Motor neuron (in vitro differentiated cells): ENCODE data around the gene ATG4D. TPM values are rescaled to one million over a fixed set of nuclear protein-coding genes. Genes with fewer than 3 reads are reported as not detected.

Source experiments
- total RNA-seq, 8 experiments: library from RNA; unstranded; fragments of 300-600 nt; gene quantifications; 2 replicates each; pipeline versions ENCODE4 v1.2.3 to v1.2.4, GENCODE V29; 2022

Gene ATG4D
- total RNA-seq, 8 experiments from 2014 or later = 14.6 to 54.2 (median 29.5) TPM

Other genes starting within 250 kb of the ATG4D start
- gene ZGLP1, start 234.1 kb upstream of the ATG4D start, total RNA-seq = 1 to 10 TPM; 3.4 to 7.2 (median 4.4) TPM
- 10 to 100 TPM; 12.7 to 37.8 (median 18.8) TPM for gene FDX2, start 227.9 kb upstream of the ATG4D start, total RNA-seq
- gene RAVER1, start 210.4 kb upstream of the ATG4D start, total RNA-seq = 10 to 100 TPM in 3 of 8 experiments, 1 to 10 TPM in 5; 4.3 to 31.8 (median 8.1) TPM
- 1 to 10 TPM in 7 of 8 experiments, under 1 TPM in 1; 0.73 to 3.5 (median 2.2) TPM for gene ICAM3, start 204.3 kb upstream of the ATG4D start, total RNA-seq
- 100 to 1,000 TPM in 1 of 8 experiments, 10 to 100 TPM in 7; 29.4 to 110 (median 62.1) TPM for gene TYK2, start 163.3 kb upstream of the ATG4D start, total RNA-seq
- gene CDC37, start 140.4 kb upstream of the ATG4D start, total RNA-seq = 100 to 1,000 TPM; 106 to 304 (median 175) TPM
- gene PDE4A, start 123.4 kb upstream of the ATG4D start, total RNA-seq = 1 to 10 TPM in 7 of 8 experiments, under 1 TPM in 1; 0.88 to 7.8 (median 2.8) TPM
- 10 to 100 TPM; 27.1 to 84.0 (median 49.6) TPM for gene KEAP1, start 40.5 kb upstream of the ATG4D start, total RNA-seq
- gene S1PR5, start 26.5 kb upstream of the ATG4D start, total RNA-seq = under 1 TPM in 4 of 8 experiments, not detected in 4; 0.08 to 0.81 (median 0.16) TPM
- 10 to 100 TPM in 4 of 8 experiments, 1 to 10 TPM in 4; 6.8 to 44.1 (median 12.1) TPM for gene KRI1, start 22.1 kb downstream of the ATG4D start, total RNA-seq
- gene CDKN2D, start 25.1 kb downstream of the ATG4D start, total RNA-seq = 10 to 100 TPM in 5 of 8 experiments, 1 to 10 TPM in 3; 1.9 to 68.6 (median 39.8) TPM
- gene AP1M2, start 43.4 kb downstream of the ATG4D start, total RNA-seq = under 1 TPM in 3 of 8 experiments, not detected in 5; 0.52 to 0.81 (median 0.67) TPM
- 100 to 1,000 TPM in 4 of 8 experiments, 10 to 100 TPM in 4; 18.6 to 157 (median 83.2) TPM for gene SLC44A2, start 81.6 kb downstream of the ATG4D start, total RNA-seq
- 100 to 1,000 TPM in 5 of 8 experiments, 10 to 100 TPM in 3; 44.8 to 286 (median 137) TPM for gene ILF3, start 110.4 kb downstream of the ATG4D start, total RNA-seq
- 10 to 100 TPM; 29.1 to 71.9 (median 42.6) TPM for gene QTRT1, start 157.5 kb downstream of the ATG4D start, total RNA-seq
- gene DNM2, start 174.2 kb downstream of the ATG4D start, total RNA-seq = 100 to 1,000 TPM in 2 of 8 experiments, 10 to 100 TPM in 6; 23.2 to 128 (median 45.4) TPM